H9 (cell line): Measurements from ENCODE around the gene CYBA. TPM values are rescaled to one million over a fixed set of nuclear protein-coding genes. Genes with fewer than 3 reads are reported as not detected.

Experiments
- DNase-seq: peaks from one replicate; pipeline ENCODE4 v3.0.0-alpha.2; 2017
- H2AFZ ChIP-seq: one replicate; pipeline ENCODE4 v1.6.1; 2013; ENCODE audit warnings: mild to moderate bottlenecking, low read length, control low read depth, moderate library complexity
- H2AK5ac ChIP-seq: 2 replicates; pipeline ENCODE4 v1.6.1; 2013; ENCODE audit warnings: low read length, control low read depth, mixed read lengths; ENCODE audit not compliant: insufficient read length
- H2BK120ac ChIP-seq: one replicate; pipeline ENCODE4 v1.6.1; 2013; ENCODE audit warnings: low read depth, mild to moderate bottlenecking, low read length, control low read depth, inconsistent platforms; ENCODE audit not compliant: poor library complexity, severe bottlenecking
- H2BK12ac ChIP-seq: 2 replicates; pipeline ENCODE4 v1.6.1; 2013; ENCODE audit warnings: low read length, control low read depth, mixed read lengths, low read depth; ENCODE audit not compliant: insufficient read length
- H2BK15ac ChIP-seq: 2 replicates; pipeline ENCODE4 v1.6.1; 2013; ENCODE audit warnings: low read depth, low read length, control low read depth
- H2BK20ac ChIP-seq: one replicate; pipeline ENCODE4 v1.6.1; 2013; ENCODE audit warnings: low read depth, mild to moderate bottlenecking, low read length, control low read depth, inconsistent platforms; ENCODE audit not compliant: poor library complexity, severe bottlenecking
- H2BK5ac ChIP-seq: 2 replicates; pipeline ENCODE4 v1.6.1; 2013; ENCODE audit warnings: low read length, control low read depth, mixed read lengths; ENCODE audit not compliant: insufficient read length
- H3K14ac ChIP-seq: 2 replicates; pipeline ENCODE4 v1.6.1; 2013; ENCODE audit warnings: low read length, control low read depth; ENCODE audit not compliant: insufficient read depth
- H3K18ac ChIP-seq: 2 replicates; pipeline ENCODE4 v1.6.1; 2013; ENCODE audit warnings: low read depth, mild to moderate bottlenecking, mixed read lengths, low read length, control low read depth; ENCODE audit not compliant: insufficient read length
- H3K23ac ChIP-seq: 2 replicates; pipeline ENCODE4 v1.6.1; 2013; ENCODE audit warnings: low read length, control low read depth, mixed read lengths, low read depth; ENCODE audit not compliant: insufficient read length
- H3K23me2 ChIP-seq: 2 replicates; pipeline ENCODE4 v1.6.1; 2013; ENCODE audit warnings: low read depth, mild to moderate bottlenecking, mixed read lengths, low read length, control low read depth; ENCODE audit not compliant: insufficient read length, poor library complexity, severe bottlenecking
- H3K27ac ChIP-seq: 2 replicates; pipeline ENCODE4 v1.5.1; 2013; ENCODE audit warnings: low read length, control low read depth, mixed read lengths, low read depth; ENCODE audit not compliant: insufficient read length
- H3K27me3 ChIP-seq: 2 replicates; pipeline ENCODE4 v1.6.1; 2013; ENCODE audit warnings: low read length, control low read depth, inconsistent platforms; ENCODE audit not compliant: insufficient read depth
- H3K4ac ChIP-seq: 2 replicates; pipeline ENCODE4 v1.6.1; 2013; ENCODE audit warnings: low read depth, mild to moderate bottlenecking, control low read depth, inconsistent platforms, low read length, moderate library complexity
- H3K4me1 ChIP-seq: 2 replicates; pipeline ENCODE4 v1.6.1; 2013; ENCODE audit warnings: low read length, control low read depth, inconsistent platforms; ENCODE audit not compliant: insufficient read depth
- H3K4me2 ChIP-seq: 2 replicates; pipeline ENCODE4 v1.6.1; 2013; ENCODE audit warnings: low read length, control low read depth, mixed read lengths; ENCODE audit not compliant: insufficient read length, insufficient read depth
- H3K56ac ChIP-seq: 2 replicates; pipeline ENCODE4 v1.6.1; 2013; ENCODE audit warnings: low read depth, mild to moderate bottlenecking, mixed read lengths, low read length, control low read depth; ENCODE audit not compliant: insufficient read length
- H3K79me1 ChIP-seq: 2 replicates; pipeline ENCODE4 v1.6.1; 2013; ENCODE audit warnings: low read depth, mild to moderate bottlenecking, moderate library complexity, low read length, control low read depth, inconsistent platforms; ENCODE audit not compliant: insufficient read depth, poor library complexity, severe bottlenecking
- H3K79me2 ChIP-seq: 2 replicates; pipeline ENCODE4 v1.6.1; 2013; ENCODE audit warnings: low read length, control low read depth, inconsistent platforms; ENCODE audit not compliant: insufficient read depth
- H3K9ac ChIP-seq: 2 replicates; pipeline ENCODE4 v1.6.1; 2013; ENCODE audit warnings: low read length, control low read depth, mixed read lengths; ENCODE audit not compliant: insufficient read length; ENCODE audit errors: extremely low read depth
- H3K9me3 ChIP-seq: one replicate; pipeline ENCODE4 v1.6.1; 2013; ENCODE audit warnings: low read depth, low read length, inconsistent platforms; ENCODE audit not compliant: control insufficient read depth
- H3T11ph ChIP-seq: one replicate; pipeline ENCODE4 v1.6.1; 2013; ENCODE audit warnings: mild to moderate bottlenecking, low read length, control low read depth, inconsistent platforms
- H4K20me1 ChIP-seq: one replicate; pipeline ENCODE4 v1.6.1; 2013; ENCODE audit not compliant: control insufficient read depth, insufficient read length, insufficient read depth
- H4K5ac ChIP-seq: 2 replicates; pipeline ENCODE4 v1.6.1; 2013; ENCODE audit warnings: low read depth, mild to moderate bottlenecking, mixed read lengths, low read length, control low read depth; ENCODE audit not compliant: insufficient read length
- H4K8ac ChIP-seq: replicated peaks from 2 replicates; pipeline ENCODE4 v1.6.1; 2013; ENCODE audit warnings: low read length, control low read depth, mixed read lengths, low read depth; ENCODE audit not compliant: insufficient read length
- H4K91ac ChIP-seq: 2 replicates; pipeline ENCODE4 v1.6.1; 2013; ENCODE audit warnings: low read depth, mild to moderate bottlenecking, moderate library complexity, mixed read lengths, low read length, control low read depth; ENCODE audit not compliant: insufficient read length
- H3K27ac Mint-ChIP-seq, 3 experiments: 2 replicates in 2 of 3; 3 replicates in 1 of 3; pipeline ENCODE4 v1.8.0; 2020 to 2021; ENCODE audit warnings: mixed read lengths in 3 of 3, mild to moderate bottlenecking in 1 of 3, moderate library complexity in 1 of 3
- H3K27me3 Mint-ChIP-seq: 2 replicates; pipeline ENCODE4 v1.8.0; 2021; ENCODE audit warnings: low read depth, mild to moderate bottlenecking, moderate library complexity, mixed read lengths
- H3K36me3 Mint-ChIP-seq, 3 experiments: 2 replicates in 2 of 3; 3 replicates in 1 of 3; pipeline ENCODE4 v1.8.0; 2020 to 2021; ENCODE audit warnings: low read depth in 3 of 3, mixed read lengths in 3 of 3; ENCODE audit not compliant: insufficient read depth in 1 of 3
- H3K4me1 Mint-ChIP-seq, 2 experiments: 2 replicates each; pipeline ENCODE4 v1.8.0; 2020; ENCODE audit warnings: mixed read lengths in 2 of 2
- H3K4me3 Mint-ChIP-seq, 2 experiments: 2 replicates in 1 of 2; 3 replicates in 1 of 2; pipeline ENCODE4 v1.8.0; 2020 to 2021; ENCODE audit warnings: mild to moderate bottlenecking in 2 of 2, mixed read lengths in 2 of 2, moderate library complexity in 1 of 2
- H3K9me3 Mint-ChIP-seq, 2 experiments: 2 replicates in 1 of 2; 3 replicates in 1 of 2; pipeline ENCODE4 v1.8.0; 2020; ENCODE audit warnings: mild to moderate bottlenecking in 2 of 2, mixed read lengths in 2 of 2, moderate library complexity in 1 of 2
- WGBS: extraction: QIAGEN DNeasy Blood & Tissue Kit; methylation state at CpG from one replicate; pipeline ENCODE4 v1.1.7; 2013; ENCODE audit warnings: missing lambda C conversion rate, low lambda C conversion rate, mixed read lengths; ENCODE audit not compliant: insufficient read length; ENCODE audit errors: extremely low coverage; 5-methylcytosine and 5-hydroxymethylcytosine counted together
- total RNA-seq: library from RNA; stranded (reverse); gene quantifications from 2 replicates; pipeline ENCODE4 v1.2.1, GENCODE V29; 2021
- TF ChIP-seq, protein P1 (sequence below): fragments of 200-600 bp; sonication (generic); conservative IDR thresholded peaks from 3 replicates; pipeline ENCODE4 v1.8.0; 2021; ENCODE audit warnings: antibody characterized with exemption, mild to moderate bottlenecking

CYBA gene
- total RNA-seq, 1 experiment from 2014 or later, result 153 TPM

DNA sequence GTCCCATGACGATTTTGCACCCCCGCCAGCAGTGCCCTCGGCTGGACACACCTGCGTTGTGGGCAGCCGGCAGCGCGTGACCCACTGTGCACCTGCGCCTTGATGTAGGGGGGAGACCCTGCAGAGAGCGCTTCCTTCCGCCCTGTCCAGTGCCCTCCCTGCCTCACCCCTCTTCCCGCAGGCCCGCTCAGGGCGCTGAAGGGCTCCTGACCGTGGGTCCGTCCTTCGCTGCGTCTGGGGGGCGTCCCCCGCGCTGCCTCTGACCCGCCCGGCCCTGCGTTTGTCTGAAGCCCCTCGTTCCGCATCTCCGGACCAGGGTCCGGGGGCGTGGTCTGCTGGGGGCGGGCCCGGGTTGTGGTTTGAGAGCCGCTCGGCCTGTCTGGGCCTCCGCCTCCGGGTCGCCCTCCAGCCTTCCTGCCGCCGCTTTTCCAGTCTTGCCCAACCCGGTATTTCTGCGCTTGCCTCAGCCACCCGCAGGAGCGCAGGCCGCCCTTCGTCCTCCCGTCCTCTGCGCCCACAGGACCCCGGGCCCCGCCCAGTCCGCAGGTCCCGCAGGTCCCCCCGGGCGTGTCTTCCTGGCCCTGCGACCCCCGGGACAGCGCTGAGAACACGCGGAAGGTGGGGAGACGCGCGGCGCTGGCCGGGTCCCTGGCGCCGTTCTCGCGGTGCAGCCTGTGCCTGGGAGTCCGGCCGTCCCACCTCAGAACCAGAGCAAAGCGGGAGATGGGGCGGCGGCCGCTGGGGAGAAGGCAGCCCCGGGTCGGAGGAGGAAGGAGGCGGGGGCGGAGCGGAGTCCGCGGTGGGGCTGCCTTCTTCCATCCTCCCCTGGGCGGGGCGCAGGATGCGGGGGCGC lies 16.5 kb downstream of the CYBA start:
- Histone ChIP-seq H2BK5ac (no peak overlapping the region), H4K20me1 (no peaks in the 10 kb centered on the region), H4K91ac (no peak overlapping the region), H3K9me3 (no peaks in the 10 kb centered on the region), H3K79me2 (no peaks in the 10 kb centered on the region), H3K23ac (no peak overlapping the region), H2BK20ac (no peak overlapping the region), H2AFZ (no peak overlapping the region), H3K27me3 (no peaks in the 10 kb centered on the region), H2BK15ac (no peak overlapping the region), H3T11ph (no peak overlapping the region), H3K14ac (peak overlapping the region; percentile 32; the same call in 1 of the 2 replicates), H3K4me2 (peak overlapping the region; percentile 54), H4K8ac (no peak overlapping the region), H3K4ac (no peak overlapping the region), H4K5ac (no peak overlapping the region), H3K4me1 (no peaks in the 10 kb centered on the region; the same call in 1 of the 2 replicates), H3K27ac (no peak overlapping the region), H3K9ac (no peak overlapping the region), H2BK12ac (no peak overlapping the region), H3K23me2 (peaks cover 15% of the 10 kb centered on the region), H3K79me1 (no peaks in the 10 kb centered on the region), H3K56ac (no peak overlapping the region), H2BK120ac (no peak overlapping the region), H2AK5ac (no peak overlapping the region), H3K18ac (no peak overlapping the region)
- no peaks in the 10 kb centered on the region; a peak in 1 of 5 replicates for H3K9me3 Mint-ChIP-seq
- peaks cover 18% of the 10 kb centered on the region for H3K27me3 Mint-ChIP-seq
- no peak overlapping the region for H3K27ac Mint-ChIP-seq
- H3K4me1 Mint-ChIP-seq, result peaks cover 16 to 32% of the 10 kb centered on the region in 2 experiments
- H3K36me3 Mint-ChIP-seq, result peaks cover 5 to 22% (median 22%) of the 10 kb centered on the region in 3 experiments; a peak in 6 of 7 replicates
- TF ChIP-seq, protein P1, sequence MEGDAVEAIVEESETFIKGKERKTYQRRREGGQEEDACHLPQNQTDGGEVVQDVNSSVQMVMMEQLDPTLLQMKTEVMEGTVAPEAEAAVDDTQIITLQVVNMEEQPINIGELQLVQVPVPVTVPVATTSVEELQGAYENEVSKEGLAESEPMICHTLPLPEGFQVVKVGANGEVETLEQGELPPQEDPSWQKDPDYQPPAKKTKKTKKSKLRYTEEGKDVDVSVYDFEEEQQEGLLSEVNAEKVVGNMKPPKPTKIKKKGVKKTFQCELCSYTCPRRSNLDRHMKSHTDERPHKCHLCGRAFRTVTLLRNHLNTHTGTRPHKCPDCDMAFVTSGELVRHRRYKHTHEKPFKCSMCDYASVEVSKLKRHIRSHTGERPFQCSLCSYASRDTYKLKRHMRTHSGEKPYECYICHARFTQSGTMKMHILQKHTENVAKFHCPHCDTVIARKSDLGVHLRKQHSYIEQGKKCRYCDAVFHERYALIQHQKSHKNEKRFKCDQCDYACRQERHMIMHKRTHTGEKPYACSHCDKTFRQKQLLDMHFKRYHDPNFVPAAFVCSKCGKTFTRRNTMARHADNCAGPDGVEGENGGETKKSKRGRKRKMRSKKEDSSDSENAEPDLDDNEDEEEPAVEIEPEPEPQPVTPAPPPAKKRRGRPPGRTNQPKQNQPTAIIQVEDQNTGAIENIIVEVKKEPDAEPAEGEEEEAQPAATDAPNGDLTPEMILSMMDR, result no peak
- peak; percentile 85 for DNase-seq
- WGBS, result no CpG with 5 or more reads among the region's 82 CpGs
- peak overlapping the region; percentile 61 to 80 for H3K4me3 Mint-ChIP-seq
